ENCODE results near the gene POP4. TPM values are rescaled to one million over a fixed set of nuclear protein-coding genes. Genes with fewer than 3 reads are reported as not detected.

POP4 gene
- total and polyA plus RNA-seq, 2 of the 13 experiments (the other 11 are each of a cell fraction or from before 2014, with no cell fraction given): 32.2 to 84.0 TPM

GRCh38 chr19:29658221-29658991 is 52.3 kb downstream of the POP4 start (continued):
- TF ChIP-seq MAZ (IDR thresholded peaks at IDR 0.05; ENCODE audit: borderline replicate concordance, low read depth, low read length) (no peak), MAZ (CRISPR knock-in tag; IDR thresholded peaks at IDR 0.05; ENCODE audit: low read depth) (no peak), ATRX (CRISPR knock-in tag; IDR thresholded peaks at IDR 0.05; ENCODE audit: borderline replicate concordance) (no peak), XRCC5 (optimal IDR thresholded peaks at IDR 0.05; ENCODE audit: low read length) (no peak), ZFP36L2 (CRISPR knock-in tag; IDR thresholded peaks at IDR 0.05) (no peak)

GRCh38 chr19:29660835-29661234 is 54.8 kb downstream of the POP4 start:
- FAIRE-seq (no peak), ATAC-seq (no peak), DNase-seq (ENCODE audit: low spot score) (no peak)
- Histone ChIP-seq H4K20me1 (ENCODE audit: insufficient read depth, low read length) (no peaks in the 10 kb centered on the region), H2AFZ (ENCODE audit: low read length) (no peak overlapping the region), H3K4me3 (replicated peaks in 1 of 3; ENCODE audit: insufficient read depth in 1 of 3, low read depth in 2 of 3, low read length in 3 of 3) (no peak overlapping the region), H3K9me3 (ENCODE audit: low read length) (no peaks in the 10 kb centered on the region), H3K36me3 (replicated peaks in 1 of 2; ENCODE audit: control insufficient read depth in 1 of 2, insufficient read depth in 2 of 2, low read length in 2 of 2) (no peaks in the 10 kb centered on the region), H3K4me2 (ENCODE audit: low read depth, low read length) (no peak overlapping the region), H3K27ac (ENCODE audit: extremely low read length, insufficient read depth, low read length) (no peak overlapping the region), H3K4me1 (ENCODE audit: insufficient read depth, low read length) (peaks cover 26% of the 10 kb centered on the region), H3K79me2 (ENCODE audit: insufficient read depth, low read length) (no peaks in the 10 kb centered on the region), H3K27me3 (ENCODE audit: control insufficient read depth in 1 of 2, insufficient read depth in 2 of 2, low read length in 2 of 2) (peaks cover 10 to 20% of the 10 kb centered on the region in 2 experiments; a peak in 4 of 5 replicates), H3K9ac (ENCODE audit: insufficient read depth, low read depth, low read length) (no peak overlapping the region)
- POLR2A ChIA-PET: no interaction called here
- no TSS peak for BruUV-seq (replicated peaks)
- intact Hi-C loops (cut with micrococcal nuclease; ENCODE audit: unreplicated experiment): no loop called here
- CTCF ChIA-PET (ENCODE audit: low intra/inter-chr PET ratio, low total read pairs): no interaction called here
- WGBS (ENCODE audit: low lambda C conversion rate): 41% methylated on average over 9 of the region's 10 CpGs
- in situ Hi-C loops (cut with HindIII; ENCODE audit: extremely low pct_ligation_motif_present, low pct_unique_long_range_greater_than_20kb): no loop called here
- TF ChIP-seq ZNF280D (CRISPR knock-in tag; IDR thresholded peaks at IDR 0.05) (no peak), NR2F1 (CRISPR knock-in tag; IDR thresholded peaks at IDR 0.05) (no peak), RXRA (CRISPR knock-in tag; IDR thresholded peaks at IDR 0.05) (no peak), U2AF1 (optimal IDR thresholded peaks at IDR 0.05; ENCODE audit: low read depth, low read length) (no peak), NBN (conservative IDR thresholded peaks at IDR 0.05) (no peak), MEIS2 (CRISPR knock-in tag; IDR thresholded peaks at IDR 0.05) (no peak), GMEB2 (CRISPR knock-in tag; IDR thresholded peaks at IDR 0.05; ENCODE audit: low read depth) (no peak), TERF1 (CRISPR knock-in tag; IDR thresholded peaks at IDR 0.05) (no peak), ZBTB21 (CRISPR knock-in tag; IDR thresholded peaks at IDR 0.05) (no peak), ZSCAN31 (CRISPR knock-in tag; IDR thresholded peaks at IDR 0.05; ENCODE audit: low read depth) (no peak), LCORL (IDR thresholded peaks at IDR 0.05) (no peak), LCORL (CRISPR knock-in tag; IDR thresholded peaks at IDR 0.05) (no peak), ZNF232 (CRISPR knock-in tag; IDR thresholded peaks at IDR 0.05; ENCODE audit: borderline replicate concordance) (no peak), KLF15 (CRISPR knock-in tag; IDR thresholded peaks at IDR 0.05; ENCODE audit: borderline replicate concordance) (no peak), XRCC5 (optimal IDR thresholded peaks at IDR 0.05; ENCODE audit: low read length) (no peak)
